ENCODE data around the gene IMPA2.

IMPA2 gene

DNA sequence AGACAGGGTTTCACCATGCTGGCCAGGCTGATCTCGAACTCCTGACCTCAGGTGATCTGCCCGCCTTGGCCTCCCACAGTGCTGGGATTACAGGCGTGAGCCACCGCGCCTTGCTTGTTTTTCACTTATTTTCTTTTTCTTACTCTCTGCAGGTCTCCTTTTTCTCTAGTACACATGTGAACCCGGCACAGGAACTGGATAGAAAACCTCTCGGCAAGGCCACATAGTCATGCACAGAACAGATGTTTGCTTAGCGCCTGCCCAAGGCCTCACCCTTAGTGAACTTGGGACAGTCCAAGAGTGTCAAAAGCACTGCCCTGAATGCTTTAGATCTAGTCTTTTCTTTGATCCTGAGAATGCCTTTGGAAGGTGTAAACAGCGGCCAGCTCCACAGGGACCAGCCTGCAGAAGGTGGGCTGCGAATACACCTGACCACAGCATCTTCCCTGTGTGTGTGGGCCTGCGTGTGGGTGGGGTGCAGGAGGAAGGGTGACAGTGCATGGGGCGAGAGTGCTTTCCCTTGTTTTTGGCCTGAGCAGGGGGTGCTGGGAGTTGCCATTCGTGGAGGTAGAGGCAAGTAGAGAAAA lies 27.0 kb downstream of the IMPA2 start:
- DNase-seq (ENCODE audit: low read depth), result no peak
- TF ChIP-seq CTCF (IDR thresholded peaks at IDR 0.05; ENCODE audit: control insufficient read depth, extremely low read depth, insufficient read depth), result no peak

GRCh38 chr18:12008842-12009580 lies 27.7 kb downstream of the IMPA2 start:
- no peak for TF ChIP-seq CTCF (IDR thresholded peaks at IDR 0.05; ENCODE audit: control insufficient read depth, extremely low read depth, insufficient read depth)
- no peak for DNase-seq (ENCODE audit: low read depth)
- no peak overlapping the region for H3K4me3 ChIP-seq (ENCODE audit: low read depth, low read length)

More for the DNA sequence above, 27.0 kb downstream of the IMPA2 start:
- no peak overlapping the region for H3K4me3 ChIP-seq (ENCODE audit: low read depth, low read length)

DNA sequence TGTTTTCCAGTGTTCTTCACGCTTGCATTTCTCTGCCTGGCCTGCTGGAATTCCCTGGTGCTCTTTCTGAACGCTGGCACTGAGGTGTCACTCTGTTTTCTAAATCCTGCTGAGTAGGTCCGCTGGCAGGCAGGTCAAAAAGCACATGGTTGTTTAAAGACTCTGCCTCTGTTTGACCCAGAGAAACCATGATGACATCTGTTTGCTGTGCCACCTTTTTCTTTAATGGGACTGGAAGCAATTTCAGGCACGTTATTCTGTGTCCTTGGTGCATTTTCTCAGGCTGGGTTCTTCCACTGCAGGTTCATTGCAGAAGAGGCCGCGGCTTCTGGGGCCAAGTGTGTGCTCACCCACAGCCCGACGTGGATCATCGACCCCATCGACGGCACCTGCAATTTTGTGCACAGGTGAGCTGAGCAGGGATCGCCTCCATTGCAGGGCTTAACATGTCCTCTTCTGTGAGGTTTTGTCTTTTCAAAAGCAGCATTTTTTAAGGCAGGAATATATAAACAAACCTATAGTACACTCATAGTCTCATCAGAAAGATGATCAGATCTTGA lies 28.4 kb downstream of the IMPA2 start:
- H3K4me3 ChIP-seq (ENCODE audit: low read depth, low read length), result no peak overlapping the region
- DNase-seq (ENCODE audit: low read depth), result no peak
- no peak for TF ChIP-seq CTCF (IDR thresholded peaks at IDR 0.05; ENCODE audit: control insufficient read depth, extremely low read depth, insufficient read depth)

GRCh38 chr18:12010187-12010802 lies 29.0 kb downstream of the IMPA2 start:
- H3K4me3 ChIP-seq (ENCODE audit: low read depth, low read length), result no peak overlapping the region
- no peak for DNase-seq (ENCODE audit: low read depth)
- TF ChIP-seq CTCF (IDR thresholded peaks at IDR 0.05; ENCODE audit: control insufficient read depth, extremely low read depth, insufficient read depth), result peak; percentile 24; the same call in 1 of the 2 replicates

DNA sequence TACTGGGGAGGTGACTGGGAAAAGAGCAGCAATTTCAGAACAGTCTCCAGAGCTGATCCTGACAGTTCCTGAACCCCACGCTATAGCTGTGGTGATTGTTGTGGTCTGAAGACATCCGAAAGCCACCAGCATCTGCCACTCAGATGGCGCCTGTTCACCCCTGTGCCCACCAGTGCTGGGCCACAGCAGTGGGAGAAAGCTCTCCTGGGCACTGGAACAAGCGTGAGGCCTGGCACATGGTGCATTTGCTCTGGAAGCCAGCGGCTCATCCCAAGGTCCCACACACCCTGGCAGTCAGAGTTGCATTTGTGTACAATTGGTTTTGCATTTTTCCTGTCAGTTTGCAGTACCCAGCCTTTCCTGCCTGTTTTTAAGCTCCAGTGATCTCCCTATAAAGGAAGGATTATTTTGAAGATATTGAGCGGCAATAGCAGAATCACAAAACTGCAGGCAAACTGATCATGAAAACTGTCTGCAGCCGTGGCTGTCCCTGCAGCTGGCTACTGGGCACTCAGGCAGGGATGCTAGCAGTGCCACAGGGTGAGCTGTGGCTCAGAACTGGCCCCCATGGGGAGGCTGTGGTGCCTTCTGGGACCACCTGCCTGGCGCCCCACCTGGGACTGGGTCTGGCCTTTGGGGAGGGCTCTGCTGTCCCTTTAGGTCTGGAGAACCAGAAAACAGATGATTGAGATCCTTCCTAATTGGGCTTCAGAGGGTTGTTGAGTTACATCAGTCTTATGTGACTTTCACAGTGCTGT lies 30.1 kb downstream of the IMPA2 start:
- no peak for DNase-seq (ENCODE audit: low read depth)
- no peak overlapping the region for H3K4me3 ChIP-seq (ENCODE audit: low read depth, low read length)
- TF ChIP-seq CTCF (IDR thresholded peaks at IDR 0.05; ENCODE audit: control insufficient read depth, extremely low read depth, insufficient read depth), result no peak

- TF ChIP-seq CTCF (IDR thresholded peaks at IDR 0.05; ENCODE audit: control insufficient read depth, extremely low read depth, insufficient read depth), result no peak
- DNase-seq (ENCODE audit: low read depth), result peak; percentile 34
Measured at GRCh38 chr18:12011957-12012549, 30.7 kb downstream of the IMPA2 start.

More at GRCh38 chr18:12011957-12012549, 30.7 kb downstream of the IMPA2 start:
- H3K4me3 ChIP-seq (ENCODE audit: low read depth, low read length), result no peak overlapping the region

Data from LNCaP clone FGC (cell line).